AG10803 (cell line): ENCODE results near the gene MYT1.

ENCODE experiments used
- DNase-seq: peaks from one replicate; pipeline ENCODE4 v3.0.0; 2010; ENCODE audit warnings: low read depth
- H3K4me3 ChIP-seq: 2 replicates; pipeline ENCODE4 v1.5.1; 2011; ENCODE audit warnings: mild to moderate bottlenecking, low read length, control low read depth
- TF ChIP-seq, protein P1 (sequence below): conservative IDR thresholded peaks from 2 replicates; pipeline ENCODE4 v1.5.1; 2011; ENCODE audit warnings: mild to moderate bottlenecking, low read length, control low read depth, inconsistent platforms

MYT1 gene

GRCh38 chr20:64148581-64148980, 15.7 kb upstream of the MYT1 start:
- no peak overlapping the region for H3K4me3 ChIP-seq
- DNase-seq: no peak
- TF ChIP-seq, protein P1, sequence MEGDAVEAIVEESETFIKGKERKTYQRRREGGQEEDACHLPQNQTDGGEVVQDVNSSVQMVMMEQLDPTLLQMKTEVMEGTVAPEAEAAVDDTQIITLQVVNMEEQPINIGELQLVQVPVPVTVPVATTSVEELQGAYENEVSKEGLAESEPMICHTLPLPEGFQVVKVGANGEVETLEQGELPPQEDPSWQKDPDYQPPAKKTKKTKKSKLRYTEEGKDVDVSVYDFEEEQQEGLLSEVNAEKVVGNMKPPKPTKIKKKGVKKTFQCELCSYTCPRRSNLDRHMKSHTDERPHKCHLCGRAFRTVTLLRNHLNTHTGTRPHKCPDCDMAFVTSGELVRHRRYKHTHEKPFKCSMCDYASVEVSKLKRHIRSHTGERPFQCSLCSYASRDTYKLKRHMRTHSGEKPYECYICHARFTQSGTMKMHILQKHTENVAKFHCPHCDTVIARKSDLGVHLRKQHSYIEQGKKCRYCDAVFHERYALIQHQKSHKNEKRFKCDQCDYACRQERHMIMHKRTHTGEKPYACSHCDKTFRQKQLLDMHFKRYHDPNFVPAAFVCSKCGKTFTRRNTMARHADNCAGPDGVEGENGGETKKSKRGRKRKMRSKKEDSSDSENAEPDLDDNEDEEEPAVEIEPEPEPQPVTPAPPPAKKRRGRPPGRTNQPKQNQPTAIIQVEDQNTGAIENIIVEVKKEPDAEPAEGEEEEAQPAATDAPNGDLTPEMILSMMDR: no peak

DNA sequence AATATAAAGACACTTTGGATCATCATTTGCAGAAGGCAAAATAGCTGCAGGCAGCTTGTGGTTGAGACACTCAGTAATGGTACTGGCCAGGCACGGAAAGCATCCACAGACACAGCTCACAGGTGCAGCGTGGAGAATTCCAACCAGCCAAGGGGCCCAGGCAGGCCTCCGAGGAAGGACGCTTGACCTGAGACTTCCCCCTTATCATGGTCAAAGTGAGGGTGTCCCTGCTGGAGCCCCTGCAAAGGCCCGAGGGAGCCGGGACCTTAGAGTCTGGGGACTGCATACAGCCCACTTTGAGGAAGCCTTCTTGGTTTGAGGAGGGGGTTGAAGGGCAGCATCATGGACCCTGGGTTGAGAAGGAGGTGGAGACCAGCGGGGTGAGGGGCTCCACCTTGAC, 15.1 kb upstream of the MYT1 start:
- H3K4me3 ChIP-seq: no peak overlapping the region
- no peak for DNase-seq
- TF ChIP-seq, protein P1: no peak

- no peak overlapping the region for H3K4me3 ChIP-seq
- no peak for DNase-seq
- TF ChIP-seq, protein P1: no peak
These were observed 14.3 kb upstream of the MYT1 start for GRCh38 chr20:64149809-64150560.

DNA sequence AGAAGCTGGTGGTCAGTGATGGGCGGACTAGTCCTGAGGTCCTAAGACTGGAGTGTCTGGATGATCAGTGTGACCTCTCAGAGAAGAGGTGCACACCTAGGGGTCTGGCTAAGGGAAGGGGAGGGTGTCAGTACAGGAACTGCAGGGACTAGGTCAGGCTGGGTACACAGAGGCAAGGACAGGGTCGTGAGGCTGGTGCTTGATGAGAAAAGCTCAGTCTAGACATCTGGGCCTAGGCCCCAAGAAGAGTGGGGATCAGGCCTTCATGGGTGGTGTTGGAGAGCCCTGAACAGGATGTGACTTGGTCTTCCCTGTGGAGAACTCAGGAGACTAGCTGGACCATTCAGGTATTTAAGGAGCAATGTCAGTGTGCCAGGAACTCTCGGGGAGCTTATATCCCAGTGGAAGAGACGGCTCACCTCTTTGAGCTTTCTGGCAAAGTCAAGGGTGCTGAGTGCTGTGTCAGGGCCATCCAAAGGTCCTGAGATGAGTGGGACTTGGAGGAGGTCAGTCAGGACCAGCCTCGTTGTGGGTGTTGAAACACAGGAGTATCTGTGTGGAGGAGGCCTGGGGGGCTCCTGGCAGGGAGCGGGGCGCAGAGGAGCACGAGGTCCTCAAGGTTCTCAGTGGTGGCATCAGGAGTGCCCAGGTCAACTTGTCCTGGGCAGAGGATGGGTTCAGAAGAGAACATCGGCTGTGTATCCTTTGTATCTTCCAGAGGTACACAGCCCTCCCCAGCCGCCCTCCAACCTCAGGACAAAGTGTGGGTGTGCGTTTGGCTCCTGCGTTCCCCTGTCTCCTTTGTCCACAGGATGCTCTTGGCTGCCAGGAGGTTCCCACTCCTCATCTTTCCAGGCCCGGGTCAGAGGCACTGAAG, 13.3 kb upstream of the MYT1 start:
- TF ChIP-seq, protein P1: no peak
- no peak for DNase-seq
- H3K4me3 ChIP-seq: no peak overlapping the region

DNA sequence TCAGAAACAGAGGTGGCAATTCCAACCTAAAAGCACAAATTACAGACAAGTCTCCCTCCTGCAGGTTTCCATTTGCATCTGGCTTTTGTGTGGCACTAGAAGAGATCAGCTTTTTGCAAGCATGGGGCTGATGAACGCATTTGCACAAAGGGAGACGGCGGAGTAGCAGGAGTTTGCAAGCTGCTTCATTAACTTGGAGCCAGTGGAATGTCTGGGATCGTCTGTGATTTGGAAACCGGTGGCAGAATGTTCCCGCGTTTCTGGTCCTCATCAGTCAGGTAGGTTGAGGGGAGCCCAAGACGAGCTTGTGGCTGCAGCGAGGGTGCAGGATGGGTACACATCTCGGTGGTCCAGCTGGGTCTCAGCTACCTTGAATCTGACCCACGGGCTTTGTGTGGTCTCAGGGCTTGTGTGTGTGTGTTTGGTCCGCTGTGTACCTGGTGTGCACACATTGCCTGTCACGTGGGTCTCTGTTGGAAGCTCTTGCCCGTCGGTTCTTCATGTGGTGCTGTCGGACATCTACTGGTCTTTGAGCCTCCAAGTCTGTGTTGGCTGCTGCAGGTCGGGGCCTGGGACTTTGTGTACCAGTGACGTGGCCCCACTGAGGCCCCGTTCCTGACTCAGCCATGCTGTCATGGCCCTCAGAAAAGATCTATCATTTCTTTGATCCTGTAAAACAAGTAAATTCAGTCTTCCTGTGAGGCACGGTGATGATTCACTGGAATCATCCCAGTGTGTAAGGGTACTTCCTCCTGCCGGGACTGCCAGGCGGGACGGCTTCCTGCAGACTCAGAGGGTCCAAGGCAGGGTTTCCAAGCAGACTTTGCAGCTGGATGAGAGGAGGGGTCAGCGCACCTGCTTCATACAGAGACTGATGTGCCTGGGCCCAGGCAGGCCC, 12.4 kb upstream of the MYT1 start:
- TF ChIP-seq, protein P1: no peak

DNA sequence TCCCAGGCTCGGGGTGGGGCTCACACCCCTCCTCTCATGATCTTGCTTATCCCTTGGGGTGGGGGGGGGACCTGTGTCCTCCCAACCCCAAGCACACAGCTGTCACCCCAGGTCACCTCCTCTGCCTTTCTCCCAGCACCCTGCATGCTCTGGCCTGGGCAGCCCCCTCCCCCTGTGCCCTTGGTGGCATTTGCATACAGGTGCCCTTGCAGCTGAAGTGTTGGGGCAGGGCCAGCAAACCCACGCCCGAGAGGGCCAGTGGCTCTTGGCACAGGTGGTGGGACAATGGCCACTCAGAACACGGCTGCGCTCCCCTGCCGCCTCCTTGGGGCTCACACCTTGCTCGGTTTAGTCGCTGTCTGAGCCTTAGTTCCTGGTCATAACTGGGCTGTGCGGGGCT, 11.3 kb upstream of the MYT1 start:
- no peak overlapping the region for H3K4me3 ChIP-seq
- no peak for DNase-seq
- TF ChIP-seq, protein P1: no peak

More for the DNA sequence above, 12.4 kb upstream of the MYT1 start:
- no peak overlapping the region for H3K4me3 ChIP-seq
- DNase-seq: no peak
